Measurements from ENCODE around the gene NOC2L.

NOC2L gene

GRCh38 chr1:973459-974292 is 14.6 kb upstream of the NOC2L start:
- TF ChIP-seq CREB1 (IDR thresholded peaks at IDR 0.05; ENCODE audit: low read depth) (no peak), EP300 (IDR thresholded peaks at IDR 0.05; ENCODE audit: borderline replicate concordance) (no peak), USF1 (IDR thresholded peaks at IDR 0.05) (no peak), TAF1 (IDR thresholded peaks at IDR 0.05; ENCODE audit: low read depth) (no peak), YY1 (IDR thresholded peaks at IDR 0.05; ENCODE audit: low read depth) (no peak), RAD21 (IDR thresholded peaks at IDR 0.05; ENCODE audit: low read depth) (no peak), NFIC (IDR thresholded peaks at IDR 0.05) (no peak), EGR1 (IDR thresholded peaks at IDR 0.05) (no peak), FOXM1 (IDR thresholded peaks at IDR 0.05; ENCODE audit: borderline replicate concordance, low read depth) (no peak), CEBPB (IDR thresholded peaks at IDR 0.05) (no peak), TCF12 (IDR thresholded peaks at IDR 0.05; ENCODE audit: low read depth) (no peak)

GRCh38 chr1:972726-973458 is 13.8 kb upstream of the NOC2L start:
- TF ChIP-seq TEAD4 (IDR thresholded peaks at IDR 0.05) (no peak), RAD21 (IDR thresholded peaks at IDR 0.05; ENCODE audit: low read depth) (no peak), TAF1 (IDR thresholded peaks at IDR 0.05; ENCODE audit: low read depth) (no peak), USF1 (IDR thresholded peaks at IDR 0.05) (no peak), CEBPB (IDR thresholded peaks at IDR 0.05) (no peak), EP300 (IDR thresholded peaks at IDR 0.05; ENCODE audit: borderline replicate concordance) (no peak), NFIC (IDR thresholded peaks at IDR 0.05) (no peak), TCF12 (IDR thresholded peaks at IDR 0.05; ENCODE audit: low read depth) (no peak), YY1 (IDR thresholded peaks at IDR 0.05; ENCODE audit: low read depth) (no peak), REST (IDR thresholded peaks at IDR 0.05; ENCODE audit: low read depth) (no peak), ZBTB7A (IDR thresholded peaks at IDR 0.05; ENCODE audit: low read depth) (no peak), EGR1 (IDR thresholded peaks at IDR 0.05) (no peak), MAX (IDR thresholded peaks at IDR 0.05) (no peak), FOXM1 (IDR thresholded peaks at IDR 0.05; ENCODE audit: borderline replicate concordance, low read depth) (no peak), CREB1 (IDR thresholded peaks at IDR 0.05; ENCODE audit: low read depth) (no peak)

GRCh38 chr1:971751-972506 is 12.9 kb upstream of the NOC2L start:
- no peak for TF ChIP-seq RAD21 (IDR thresholded peaks at IDR 0.05; ENCODE audit: low read depth)
- no peak for TF ChIP-seq EP300 (IDR thresholded peaks at IDR 0.05; ENCODE audit: borderline replicate concordance)
- no peak for TF ChIP-seq FOXM1 (IDR thresholded peaks at IDR 0.05; ENCODE audit: borderline replicate concordance, low read depth)
- no peak for TF ChIP-seq TEAD4 (IDR thresholded peaks at IDR 0.05)

GRCh38 chr1:970973-971730 is 12.1 kb upstream of the NOC2L start:
- TF ChIP-seq TCF12 (IDR thresholded peaks at IDR 0.05; ENCODE audit: low read depth) (no peak), CEBPB (IDR thresholded peaks at IDR 0.05) (no peak), NFIC (IDR thresholded peaks at IDR 0.05) (no peak)

GRCh38 chr1:970242-970972 is 11.4 kb upstream of the NOC2L start:
- TF ChIP-seq REST (IDR thresholded peaks at IDR 0.05; ENCODE audit: low read depth) (no peak), MAX (IDR thresholded peaks at IDR 0.05) (no peak), EGR1 (IDR thresholded peaks at IDR 0.05) (no peak), ZBTB7A (IDR thresholded peaks at IDR 0.05; ENCODE audit: low read depth) (no peak)
